ENCODE results near the gene EIPR1. TPM values are rescaled to one million over a fixed set of nuclear protein-coding genes. Genes with fewer than 3 reads are reported as not detected.

The EIPR1 gene
- 94.9 and 106 TPM in 2 replicates for polyA plus RNA-seq (2014; cell fraction: cytosol; rRNA removed)
- polyA plus RNA-seq (2014; cell fraction: nucleus; rRNA removed) = 55.8 and 80.5 TPM in 2 replicates

GRCh38 chr2:3377612-3378432, at the start of gene EIPR1:
Gene EIPR1 (minus strand): TSS chr2:3377818. CDS start chr2:3377689, 129 bp downstream.
- DNase-seq (ENCODE audit: low spot score) = peak; percentile 98

DNA sequence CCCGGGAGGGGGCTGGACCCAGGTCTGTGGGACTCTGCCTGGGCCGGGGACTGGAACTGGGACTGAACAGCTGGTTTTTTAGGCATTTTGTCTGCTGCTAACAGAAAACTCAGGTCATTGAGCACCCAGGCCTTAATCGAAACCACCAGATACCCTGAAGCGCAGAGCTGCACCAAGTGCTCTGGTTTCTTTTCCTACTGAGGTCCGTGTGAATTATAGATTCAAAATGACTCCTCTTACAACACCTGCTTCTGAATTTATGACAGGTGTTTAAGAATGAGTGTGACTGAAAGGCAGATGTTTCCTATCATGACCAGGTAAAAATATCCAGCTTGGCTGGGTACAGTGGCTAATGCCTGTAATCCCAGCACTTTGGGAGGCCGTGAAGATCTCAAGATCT, 49.7 kb upstream of the EIPR1 start:
- DNase-seq (ENCODE audit: low spot score) = no peak

DNA sequence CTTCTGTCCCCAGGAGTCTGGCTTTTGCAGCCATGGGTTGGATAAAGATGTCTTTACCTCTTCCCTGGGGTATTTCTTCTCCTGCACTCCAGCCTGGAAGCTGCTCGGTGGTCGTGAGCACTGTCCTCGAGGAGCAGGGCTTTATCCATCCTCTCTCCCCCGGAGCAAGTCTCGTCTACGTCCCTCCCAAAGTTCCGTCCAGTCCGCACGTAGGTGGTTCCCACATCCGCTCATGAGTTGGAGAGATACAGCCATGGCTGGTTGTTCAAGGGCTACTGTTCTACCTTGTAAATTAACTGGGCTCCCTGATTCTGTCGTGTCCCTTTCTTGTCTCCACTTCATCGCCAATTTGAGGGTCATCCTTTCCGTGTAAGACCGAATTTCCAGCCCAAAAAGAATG, 49.0 kb upstream of the EIPR1 start:
- DNase-seq (ENCODE audit: low spot score) = no peak

GRCh38 chr2:3424171-3424795, 46.7 kb upstream of the EIPR1 start:
- DNase-seq (ENCODE audit: low spot score) = no peak

- peak; percentile 65 for DNase-seq (ENCODE audit: low spot score)
Observed at GRCh38 chr2:3423492-3424170, 46.0 kb upstream of the EIPR1 start.

GRCh38 chr2:3422161-3422779, 44.7 kb upstream of the EIPR1 start:
- no peak for DNase-seq (ENCODE audit: low spot score)

DNA sequence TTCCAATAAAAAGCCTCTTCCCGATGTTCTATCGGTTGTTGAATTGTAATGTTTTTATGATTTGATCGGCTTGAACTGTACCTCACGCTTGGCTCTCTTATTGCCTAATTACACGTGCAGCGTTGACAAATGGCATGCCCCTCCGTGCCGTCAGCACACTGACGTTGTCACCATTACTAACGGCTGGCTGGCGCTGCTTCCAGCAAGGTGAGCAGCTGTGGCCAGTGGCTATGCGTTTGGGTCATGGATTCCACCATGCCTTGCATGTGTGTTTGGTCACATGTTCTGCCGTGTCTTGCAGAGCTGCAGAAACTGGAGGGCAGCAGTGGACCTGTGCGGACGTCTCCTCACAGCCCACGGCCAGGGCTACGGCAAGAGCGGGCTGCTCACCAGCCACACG, 44.0 kb upstream of the EIPR1 start:
- DNase-seq (ENCODE audit: low spot score) = no peak

DNA sequence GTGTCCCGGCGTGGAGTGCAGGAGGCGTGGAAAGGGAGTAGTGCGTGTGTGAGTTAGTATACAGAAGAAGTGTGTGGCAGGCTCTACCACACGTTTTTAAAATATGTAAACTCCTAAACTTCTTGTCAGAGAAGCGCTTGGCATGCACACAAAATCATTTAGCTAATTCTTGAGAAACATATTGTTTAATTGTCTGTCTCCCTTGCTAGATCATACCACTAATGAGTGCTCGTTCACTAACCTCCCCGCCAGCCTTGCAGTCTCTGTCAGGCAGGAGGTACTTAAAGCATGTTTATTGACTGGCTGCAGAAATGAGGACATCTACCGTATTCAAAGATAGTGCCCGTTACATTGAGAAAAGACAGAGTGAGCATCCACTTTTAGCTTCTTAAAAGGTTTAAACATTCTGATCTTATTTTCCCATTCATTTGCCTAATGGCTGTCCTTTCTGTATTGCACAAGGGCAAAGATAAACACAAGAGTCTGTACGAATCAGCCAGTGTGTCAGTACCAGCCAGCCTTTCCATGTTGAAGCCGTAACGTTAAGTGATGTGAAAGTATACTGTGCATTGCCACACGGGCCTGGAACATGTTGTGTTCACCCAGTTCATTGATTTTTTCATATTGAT, 43.3 kb upstream of the EIPR1 start:
- no peak for DNase-seq (ENCODE audit: low spot score)

GRCh38 chr2:3420076-3420768, 42.6 kb upstream of the EIPR1 start:
- no peak for DNase-seq (ENCODE audit: low spot score)

GRCh38 chr2:3418766-3419404, 41.3 kb upstream of the EIPR1 start:
- no peak for DNase-seq (ENCODE audit: low spot score)

- no peak for DNase-seq (ENCODE audit: low spot score)
Observed at GRCh38 chr2:3414133-3414860, 36.7 kb upstream of the EIPR1 start.

- DNase-seq (ENCODE audit: low spot score) = no peak
Observed at GRCh38 chr2:3413697-3414096, 36.1 kb upstream of the EIPR1 start.

DNA sequence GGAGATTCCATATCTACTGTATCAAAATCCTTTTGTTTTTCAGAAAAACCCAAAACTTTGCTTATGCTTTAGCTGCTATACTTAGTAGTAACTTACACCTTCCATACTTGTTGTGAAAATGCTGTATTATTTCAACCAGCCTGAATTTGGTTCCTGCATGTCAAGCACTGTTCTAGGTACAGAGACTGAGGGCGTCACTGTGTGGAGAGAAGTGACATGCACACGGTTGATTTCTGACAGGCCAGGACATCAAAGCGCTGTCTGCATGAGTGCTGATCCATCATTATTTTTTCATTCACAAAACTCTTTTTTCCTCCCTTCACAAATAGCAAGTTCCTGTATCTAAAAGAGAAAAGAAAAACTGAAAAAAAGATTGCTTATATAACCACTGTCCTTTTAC, 33.5 kb upstream of the EIPR1 start:
- no peak for DNase-seq (ENCODE audit: low spot score)

DNA sequence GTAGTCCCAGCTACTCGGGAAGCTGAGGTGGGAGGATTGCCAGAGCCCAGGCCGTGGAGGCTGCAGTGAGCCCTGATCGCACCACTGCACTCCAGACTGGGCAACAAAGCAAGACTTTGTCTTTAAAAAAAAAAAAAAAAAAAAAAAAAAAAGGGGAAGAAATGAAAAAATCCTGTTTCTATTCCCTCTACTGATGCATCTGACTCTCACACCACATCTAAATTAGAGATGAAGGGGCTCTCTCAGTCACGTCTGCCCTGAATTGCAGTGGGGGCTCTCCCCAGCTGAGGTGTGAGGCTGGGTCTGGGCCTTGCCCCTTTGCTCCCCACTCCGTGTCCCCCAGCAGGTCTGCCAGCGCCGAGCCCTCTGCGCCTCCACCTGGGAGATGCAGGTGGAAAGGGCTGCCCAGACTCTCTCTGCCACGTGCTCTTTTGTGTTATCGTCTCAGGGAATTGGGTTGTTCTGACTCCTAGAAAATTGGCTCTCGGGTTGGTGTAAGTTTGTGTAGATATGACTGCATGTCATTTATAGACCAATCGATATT, 32.1 kb upstream of the EIPR1 start:
- no peak for DNase-seq (ENCODE audit: low spot score)

- DNase-seq (ENCODE audit: low spot score) = no peak
Observed at GRCh38 chr2:3408781-3409180, 31.2 kb upstream of the EIPR1 start.

- DNase-seq (ENCODE audit: low spot score) = no peak
Observed at GRCh38 chr2:3406501-3406900, 28.9 kb upstream of the EIPR1 start.

DNA sequence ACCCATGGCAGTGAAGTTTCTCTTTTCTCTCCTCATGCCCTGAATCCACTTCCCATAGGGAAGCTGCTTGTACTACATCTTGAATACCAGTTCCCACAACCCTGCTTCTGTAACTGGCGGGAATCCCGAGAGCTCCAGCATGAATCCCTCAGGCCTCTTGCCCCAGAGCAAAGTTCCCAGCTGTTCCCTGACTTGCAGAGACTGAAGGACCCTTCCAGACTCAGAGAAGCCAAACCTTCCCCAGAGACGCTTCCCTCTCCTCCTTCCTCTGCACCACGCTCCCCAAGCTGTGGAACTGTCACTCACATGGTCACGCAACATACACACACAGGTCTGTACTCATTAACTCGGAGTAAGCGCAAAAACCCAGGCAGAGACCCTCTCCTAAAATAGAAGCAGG, 28.3 kb upstream of the EIPR1 start:
- no peak for DNase-seq (ENCODE audit: low spot score)

DNA sequence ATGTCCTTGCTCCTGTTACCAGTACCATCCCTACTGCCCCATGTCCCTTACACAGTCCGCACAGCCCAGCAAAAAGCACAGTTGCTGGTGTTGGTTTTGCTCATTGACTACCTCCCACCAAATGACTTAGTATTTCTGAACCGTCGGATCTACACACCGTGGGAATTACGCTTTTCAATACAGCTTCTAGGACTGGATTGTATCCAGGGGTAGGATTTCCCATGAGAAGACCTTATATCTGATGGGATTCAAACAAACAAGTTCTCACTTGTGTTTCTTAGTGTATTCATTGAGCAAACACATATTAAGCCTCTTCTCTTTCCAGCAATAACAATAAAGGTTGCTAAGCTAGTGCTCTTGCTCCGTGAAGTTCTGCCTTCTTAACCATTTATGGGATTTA, 27.7 kb upstream of the EIPR1 start:
- DNase-seq (ENCODE audit: low spot score) = no peak

- DNase-seq (ENCODE audit: low spot score) = no peak
Observed at GRCh38 chr2:3404349-3404894, 26.8 kb upstream of the EIPR1 start.

Data from SK-N-DZ (cell line).